NB4 (cell line): ENCODE results near the gene TMEM140.

Experiments
- DNase-seq: peaks from one replicate; pipeline ENCODE4 v3.0.0; 2010; ENCODE audit warnings: low read depth
- H3K4me3 ChIP-seq: one replicate; pipeline ENCODE4 v1.5.1; 2011; ENCODE audit warnings: mild to moderate bottlenecking, low read depth, low read length, moderate library complexity
- MYC ChIP-seq: IDR thresholded peaks from 2 replicates; pipeline ENCODE4 v1.6.1; 2011; ENCODE audit warnings: low read depth, low read length
- POLR2A ChIP-seq: IDR thresholded peaks from 2 replicates; pipeline ENCODE4 v1.6.1; 2011; ENCODE audit warnings: mild to moderate bottlenecking; ENCODE audit not compliant: insufficient read length; ENCODE audit errors: extremely low read depth
- TF ChIP-seq, protein P1 (sequence below): IDR thresholded peaks from 2 replicates; pipeline ENCODE4 v1.6.1; 2011; ENCODE audit warnings: low read depth, low read length
- TF ChIP-seq, protein P2 (sequence below): IDR thresholded peaks from one replicate; pipeline ENCODE4 v1.5.1; 2012; ENCODE audit warnings: low read depth, low read length

TMEM140 gene

DNA sequence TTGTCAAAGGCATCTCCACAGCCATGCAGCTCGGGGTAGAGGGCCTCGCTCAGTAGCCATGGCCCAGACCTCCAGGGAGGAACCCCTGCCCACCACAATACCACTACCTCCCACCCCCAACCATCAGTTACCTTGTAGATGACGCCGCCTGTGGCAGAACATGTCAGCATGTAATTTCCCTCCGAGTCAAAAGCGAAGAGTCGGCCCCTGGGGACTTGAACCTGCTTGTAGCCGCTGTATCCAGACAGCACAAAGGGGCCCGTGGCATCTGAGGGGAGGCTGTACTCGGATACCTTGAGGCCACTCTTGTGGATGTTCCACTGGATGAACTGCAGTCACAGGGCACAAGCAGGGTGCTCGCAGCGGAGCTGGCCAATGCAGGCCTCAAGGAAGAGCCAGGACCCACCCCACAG lies 39.0 kb downstream of the TMEM140 start:
- DNase-seq: no peak
- H3K4me3 ChIP-seq: no peak overlapping the region
- TF ChIP-seq MYC (no peak), POLR2A (no peak)
- TF ChIP-seq, protein P1, sequence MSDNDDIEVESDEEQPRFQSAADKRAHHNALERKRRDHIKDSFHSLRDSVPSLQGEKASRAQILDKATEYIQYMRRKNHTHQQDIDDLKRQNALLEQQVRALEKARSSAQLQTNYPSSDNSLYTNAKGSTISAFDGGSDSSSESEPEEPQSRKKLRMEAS: no peak
- TF ChIP-seq, protein P2, sequence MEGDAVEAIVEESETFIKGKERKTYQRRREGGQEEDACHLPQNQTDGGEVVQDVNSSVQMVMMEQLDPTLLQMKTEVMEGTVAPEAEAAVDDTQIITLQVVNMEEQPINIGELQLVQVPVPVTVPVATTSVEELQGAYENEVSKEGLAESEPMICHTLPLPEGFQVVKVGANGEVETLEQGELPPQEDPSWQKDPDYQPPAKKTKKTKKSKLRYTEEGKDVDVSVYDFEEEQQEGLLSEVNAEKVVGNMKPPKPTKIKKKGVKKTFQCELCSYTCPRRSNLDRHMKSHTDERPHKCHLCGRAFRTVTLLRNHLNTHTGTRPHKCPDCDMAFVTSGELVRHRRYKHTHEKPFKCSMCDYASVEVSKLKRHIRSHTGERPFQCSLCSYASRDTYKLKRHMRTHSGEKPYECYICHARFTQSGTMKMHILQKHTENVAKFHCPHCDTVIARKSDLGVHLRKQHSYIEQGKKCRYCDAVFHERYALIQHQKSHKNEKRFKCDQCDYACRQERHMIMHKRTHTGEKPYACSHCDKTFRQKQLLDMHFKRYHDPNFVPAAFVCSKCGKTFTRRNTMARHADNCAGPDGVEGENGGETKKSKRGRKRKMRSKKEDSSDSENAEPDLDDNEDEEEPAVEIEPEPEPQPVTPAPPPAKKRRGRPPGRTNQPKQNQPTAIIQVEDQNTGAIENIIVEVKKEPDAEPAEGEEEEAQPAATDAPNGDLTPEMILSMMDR: no peak

DNA sequence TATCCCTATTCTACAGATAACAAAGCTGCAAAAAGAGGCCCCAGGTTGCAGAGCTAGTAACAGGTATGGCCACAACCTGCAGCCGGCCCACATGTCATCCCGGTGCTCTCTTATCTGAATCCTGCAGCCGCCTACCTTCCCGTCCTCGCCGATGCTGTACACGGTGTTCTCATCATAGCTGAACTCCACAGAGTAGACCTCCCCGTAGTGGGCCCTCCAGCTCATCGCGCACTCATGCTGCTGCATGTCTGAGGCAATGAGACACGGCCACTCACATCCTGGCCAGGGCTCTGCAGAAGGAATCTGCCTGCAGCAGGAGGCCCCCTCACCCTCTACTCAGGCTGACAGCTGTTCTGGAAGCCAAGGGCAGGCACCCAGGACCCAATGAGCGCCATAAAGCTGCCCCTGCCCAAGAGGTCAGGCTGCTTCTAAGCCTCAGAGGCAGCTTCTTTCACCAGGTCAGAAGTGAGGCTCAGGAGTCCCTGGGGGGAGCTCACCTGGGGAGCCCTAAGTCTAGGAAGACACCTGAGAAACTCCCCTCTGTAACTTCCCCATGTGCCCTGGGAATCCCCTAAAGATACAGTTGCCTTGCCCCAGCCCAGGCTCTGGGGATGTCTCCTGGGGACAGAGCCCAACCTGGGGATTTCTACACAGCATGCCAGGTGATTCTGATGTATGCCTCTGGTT lies 40.6 kb downstream of the TMEM140 start:
- no peak for DNase-seq
- TF ChIP-seq POLR2A (no peak), MYC (no peak)
- TF ChIP-seq, protein P1: no peak
- TF ChIP-seq, protein P2: no peak
- no peak overlapping the region for H3K4me3 ChIP-seq

DNA sequence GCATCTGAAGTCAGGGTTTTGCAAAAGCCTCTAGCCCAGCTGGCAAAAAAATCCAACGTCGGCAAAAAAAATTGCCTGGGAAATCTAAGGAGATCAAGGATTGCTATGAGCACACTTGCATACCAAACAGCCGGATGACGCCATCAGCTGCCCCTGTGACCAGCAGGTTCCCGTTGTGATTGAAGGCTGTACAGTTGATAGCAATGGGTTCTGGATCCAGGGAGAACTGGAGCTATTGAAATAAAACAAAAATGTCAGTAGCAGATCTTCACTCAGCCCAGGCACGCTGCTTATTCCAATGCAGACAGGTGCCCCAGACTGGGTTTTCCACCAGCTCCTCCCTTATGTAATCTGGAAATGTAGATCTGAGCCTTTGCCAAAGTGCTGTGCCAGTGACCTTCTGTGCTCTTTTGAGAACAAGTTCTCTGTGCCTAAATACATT lies 41.4 kb downstream of the TMEM140 start:
- no peak for DNase-seq
- H3K4me3 ChIP-seq: no peak overlapping the region
- TF ChIP-seq MYC (no peak), POLR2A (no peak)
- TF ChIP-seq, protein P1: no peak
- TF ChIP-seq, protein P2: no peak

GRCh38 chr7:135189961-135190360 lies 42.1 kb downstream of the TMEM140 start:
- H3K4me3 ChIP-seq: no peak overlapping the region
- TF ChIP-seq, protein P2: no peak
- no peak for TF ChIP-seq POLR2A
- TF ChIP-seq, protein P1: no peak
- no peak for TF ChIP-seq MYC
- DNase-seq: no peak

DNA sequence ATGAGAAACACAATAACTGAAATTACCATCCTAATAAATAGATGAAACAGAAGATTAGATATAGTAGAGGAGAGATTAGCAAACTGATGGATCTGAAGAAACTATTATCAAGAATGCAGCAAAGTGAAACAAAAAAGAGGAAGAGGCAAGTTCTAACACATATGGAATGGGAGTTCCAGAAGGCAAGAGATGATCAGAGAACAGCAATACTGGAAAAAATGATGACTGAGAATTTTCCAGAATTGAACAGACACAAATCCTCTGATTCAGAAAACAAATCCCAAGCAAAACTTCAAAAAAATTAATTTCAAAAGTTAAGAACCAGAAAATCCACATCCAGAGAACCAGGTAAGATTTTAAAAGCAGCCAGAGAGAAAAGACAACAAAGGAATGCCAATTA lies 42.8 kb downstream of the TMEM140 start:
- DNase-seq: no peak
- no peak for TF ChIP-seq MYC
- TF ChIP-seq, protein P2: no peak
- TF ChIP-seq POLR2A: no peak
- TF ChIP-seq, protein P1: no peak

More for the DNA sequence above, 42.8 kb downstream of the TMEM140 start:
- H3K4me3 ChIP-seq: no peak overlapping the region
